GM23248 (cell line): Measurements from ENCODE around the gene RRBP1.

ENCODE experiments used
- EZH2 ChIP-seq: fragments of 200-600 bp; sonication (generic); IDR thresholded peaks from 2 replicates; pipeline ENCODE4 v1.6.1; 2018; ENCODE audit warnings: antibody characterized with exemption, mild to moderate bottlenecking; ENCODE audit not compliant: insufficient read depth, poor library complexity, severe bottlenecking
- EZH2phosphoT487 ChIP-seq: fragments of 200-600 bp; sonication (generic); IDR thresholded peaks from 2 replicates; pipeline ENCODE4 v1.6.1; 2018; ENCODE audit warnings: antibody characterized with exemption, moderate library complexity, mild to moderate bottlenecking, low read depth; ENCODE audit not compliant: insufficient read depth

GRCh38 chr20:17709361-17710293 lies 27.6 kb upstream of the RRBP1 start:
- no peak for TF ChIP-seq EZH2
- no peak for TF ChIP-seq EZH2phosphoT487
